Measurements from ENCODE around the gene MBL2.

The MBL2 gene

DNA sequence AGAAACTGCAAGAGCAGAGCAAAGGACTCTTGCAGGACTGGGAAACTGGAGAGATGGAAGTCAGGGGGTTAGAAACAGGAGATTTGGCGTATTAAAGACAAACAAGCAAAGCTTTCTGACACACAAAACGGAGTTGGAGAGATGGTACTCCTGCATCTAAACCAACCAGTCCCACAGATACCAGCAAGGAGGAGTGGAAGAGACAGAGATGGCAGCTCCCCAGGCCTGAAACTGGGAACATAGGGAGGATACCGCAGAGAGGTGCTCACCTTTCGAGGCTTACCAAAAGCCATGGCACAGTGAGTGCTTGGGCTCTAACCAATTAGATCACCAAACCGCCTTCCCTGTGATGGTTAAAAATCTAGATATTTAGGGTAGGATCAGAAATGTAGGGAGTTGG is 4.8 kb upstream of the MBL2 start:
- Histone ChIP-seq H3K27me3 (ENCODE audit: insufficient read depth, poor library complexity, severe bottlenecking) (no peaks in the 10 kb centered on the region), H3K27ac (replicated peaks) (no peak overlapping the region), H3K4me3 (replicated peaks; ENCODE audit: insufficient read depth, low read length) (no peak overlapping the region)
- DNase-seq (ENCODE audit: low read depth in 1 of 2, low spot score in 1 of 2) = no peak
- TF ChIP-seq GABPA (IDR thresholded peaks at IDR 0.05; ENCODE audit: low read depth) (no peak), POLR2AphosphoS5 (IDR thresholded peaks at IDR 0.05; ENCODE audit: low read depth) (no peak), SPI1 (IDR thresholded peaks at IDR 0.05; ENCODE audit: borderline replicate concordance, low read depth) (no peak)
- TF ChIP-seq, protein P1, sequence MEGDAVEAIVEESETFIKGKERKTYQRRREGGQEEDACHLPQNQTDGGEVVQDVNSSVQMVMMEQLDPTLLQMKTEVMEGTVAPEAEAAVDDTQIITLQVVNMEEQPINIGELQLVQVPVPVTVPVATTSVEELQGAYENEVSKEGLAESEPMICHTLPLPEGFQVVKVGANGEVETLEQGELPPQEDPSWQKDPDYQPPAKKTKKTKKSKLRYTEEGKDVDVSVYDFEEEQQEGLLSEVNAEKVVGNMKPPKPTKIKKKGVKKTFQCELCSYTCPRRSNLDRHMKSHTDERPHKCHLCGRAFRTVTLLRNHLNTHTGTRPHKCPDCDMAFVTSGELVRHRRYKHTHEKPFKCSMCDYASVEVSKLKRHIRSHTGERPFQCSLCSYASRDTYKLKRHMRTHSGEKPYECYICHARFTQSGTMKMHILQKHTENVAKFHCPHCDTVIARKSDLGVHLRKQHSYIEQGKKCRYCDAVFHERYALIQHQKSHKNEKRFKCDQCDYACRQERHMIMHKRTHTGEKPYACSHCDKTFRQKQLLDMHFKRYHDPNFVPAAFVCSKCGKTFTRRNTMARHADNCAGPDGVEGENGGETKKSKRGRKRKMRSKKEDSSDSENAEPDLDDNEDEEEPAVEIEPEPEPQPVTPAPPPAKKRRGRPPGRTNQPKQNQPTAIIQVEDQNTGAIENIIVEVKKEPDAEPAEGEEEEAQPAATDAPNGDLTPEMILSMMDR (IDR thresholded peaks at IDR 0.05; ENCODE audit: insufficient read depth, low read length) = no peak
- TF ChIP-seq, protein P2, sequence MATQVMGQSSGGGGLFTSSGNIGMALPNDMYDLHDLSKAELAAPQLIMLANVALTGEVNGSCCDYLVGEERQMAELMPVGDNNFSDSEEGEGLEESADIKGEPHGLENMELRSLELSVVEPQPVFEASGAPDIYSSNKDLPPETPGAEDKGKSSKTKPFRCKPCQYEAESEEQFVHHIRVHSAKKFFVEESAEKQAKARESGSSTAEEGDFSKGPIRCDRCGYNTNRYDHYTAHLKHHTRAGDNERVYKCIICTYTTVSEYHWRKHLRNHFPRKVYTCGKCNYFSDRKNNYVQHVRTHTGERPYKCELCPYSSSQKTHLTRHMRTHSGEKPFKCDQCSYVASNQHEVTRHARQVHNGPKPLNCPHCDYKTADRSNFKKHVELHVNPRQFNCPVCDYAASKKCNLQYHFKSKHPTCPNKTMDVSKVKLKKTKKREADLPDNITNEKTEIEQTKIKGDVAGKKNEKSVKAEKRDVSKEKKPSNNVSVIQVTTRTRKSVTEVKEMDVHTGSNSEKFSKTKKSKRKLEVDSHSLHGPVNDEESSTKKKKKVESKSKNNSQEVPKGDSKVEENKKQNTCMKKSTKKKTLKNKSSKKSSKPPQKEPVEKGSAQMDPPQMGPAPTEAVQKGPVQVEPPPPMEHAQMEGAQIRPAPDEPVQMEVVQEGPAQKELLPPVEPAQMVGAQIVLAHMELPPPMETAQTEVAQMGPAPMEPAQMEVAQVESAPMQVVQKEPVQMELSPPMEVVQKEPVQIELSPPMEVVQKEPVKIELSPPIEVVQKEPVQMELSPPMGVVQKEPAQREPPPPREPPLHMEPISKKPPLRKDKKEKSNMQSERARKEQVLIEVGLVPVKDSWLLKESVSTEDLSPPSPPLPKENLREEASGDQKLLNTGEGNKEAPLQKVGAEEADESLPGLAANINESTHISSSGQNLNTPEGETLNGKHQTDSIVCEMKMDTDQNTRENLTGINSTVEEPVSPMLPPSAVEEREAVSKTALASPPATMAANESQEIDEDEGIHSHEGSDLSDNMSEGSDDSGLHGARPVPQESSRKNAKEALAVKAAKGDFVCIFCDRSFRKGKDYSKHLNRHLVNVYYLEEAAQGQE (IDR thresholded peaks at IDR 0.05; ENCODE audit: insufficient replicate concordance, low read depth) = no peak

DNA sequence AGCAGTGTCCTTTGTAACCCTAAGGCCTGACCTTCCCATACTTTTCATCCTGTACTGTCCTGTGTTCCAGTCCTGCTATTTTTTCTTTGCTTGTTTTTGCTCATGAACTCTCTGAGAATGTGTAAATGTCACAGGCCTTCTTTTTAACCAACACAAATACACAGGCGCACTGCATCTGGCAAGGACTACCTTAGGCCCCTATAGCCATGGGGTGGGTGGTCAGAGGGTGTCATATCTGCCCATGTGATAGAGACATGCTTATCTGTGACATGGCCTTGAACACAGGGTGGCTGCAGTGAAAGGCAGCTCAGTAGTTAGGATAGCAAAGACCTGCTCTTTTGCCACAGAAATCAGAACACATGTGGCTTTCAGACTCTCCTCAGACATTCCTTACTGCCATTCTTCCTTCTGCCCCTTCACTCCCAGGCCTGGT is 3.9 kb upstream of the MBL2 start:
- TF ChIP-seq, protein P1 (IDR thresholded peaks at IDR 0.05; ENCODE audit: insufficient read depth, low read length) = no peak
- TF ChIP-seq, protein P2 (IDR thresholded peaks at IDR 0.05; ENCODE audit: insufficient replicate concordance, low read depth) = no peak
- TF ChIP-seq POLR2AphosphoS5 (IDR thresholded peaks at IDR 0.05; ENCODE audit: low read depth) (no peak), GABPA (IDR thresholded peaks at IDR 0.05; ENCODE audit: low read depth) (no peak), SPI1 (IDR thresholded peaks at IDR 0.05; ENCODE audit: borderline replicate concordance, low read depth) (no peak)
- Histone ChIP-seq H3K4me3 (replicated peaks; ENCODE audit: insufficient read depth, low read length) (no peak overlapping the region), H3K27me3 (ENCODE audit: insufficient read depth, poor library complexity, severe bottlenecking) (no peaks in the 10 kb centered on the region), H3K27ac (replicated peaks) (no peak overlapping the region)
- DNase-seq (ENCODE audit: low read depth in 1 of 2, low spot score in 1 of 2) = no peak

DNA sequence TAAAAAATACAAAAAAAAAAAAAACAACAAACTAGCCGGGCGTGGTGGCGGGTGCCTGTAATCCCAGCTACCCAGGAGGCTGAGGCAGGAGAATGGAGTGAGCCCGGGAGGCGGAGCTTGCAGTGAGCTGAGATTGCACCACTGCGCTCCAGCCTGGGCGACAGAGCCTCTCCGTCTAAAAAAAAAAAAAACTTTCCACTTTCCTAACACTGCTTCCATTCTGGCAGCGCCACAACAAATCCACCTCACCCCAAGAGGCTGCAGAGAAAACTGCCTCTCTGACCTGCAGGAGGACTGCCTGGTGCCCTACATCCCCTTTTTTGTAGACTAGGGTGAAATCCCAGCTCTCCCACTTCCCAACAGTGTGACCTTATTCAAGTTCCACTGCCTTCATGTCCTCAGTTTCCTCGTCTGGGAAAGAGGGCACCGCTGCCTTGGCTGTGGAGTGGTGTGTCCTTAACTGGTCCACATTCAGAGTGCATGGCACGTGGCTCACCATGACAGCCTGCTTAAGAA is 2.6 kb upstream of the MBL2 start:
- H3K4me3 ChIP-seq (replicated peaks; ENCODE audit: insufficient read depth, low read length) = no peak overlapping the region
- DNase-seq (ENCODE audit: low read depth in 1 of 2, low spot score in 1 of 2) = no peak
- no peak for TF ChIP-seq GABPA (IDR thresholded peaks at IDR 0.05; ENCODE audit: low read depth)
- TF ChIP-seq, protein P1 (IDR thresholded peaks at IDR 0.05; ENCODE audit: insufficient read depth, low read length) = no peak
- no peak for TF ChIP-seq SPI1 (IDR thresholded peaks at IDR 0.05; ENCODE audit: borderline replicate concordance, low read depth)
- TF ChIP-seq POLR2AphosphoS5 (IDR thresholded peaks at IDR 0.05; ENCODE audit: low read depth) = no peak
- TF ChIP-seq, protein P2 (IDR thresholded peaks at IDR 0.05; ENCODE audit: insufficient replicate concordance, low read depth) = no peak
- no peaks in the 10 kb centered on the region for H3K27me3 ChIP-seq (ENCODE audit: insufficient read depth, poor library complexity, severe bottlenecking)
- H3K27ac ChIP-seq (replicated peaks) = no peak overlapping the region
